ENCODE measurements around the gene NSRP1. TPM values are rescaled to one million over a fixed set of nuclear protein-coding genes. Genes with fewer than 3 reads are reported as not detected.
"Not testable (repeated sequence)": the region's sequence is repeated elsewhere in the genome, so short reads cannot be mapped to it uniquely, and the experiment has no call there.

NSRP1 gene
- polyA plus RNA-seq, 1 donor from 2014 or later = 8.6 TPM

GRCh38 chr17:30084788-30085187 lies 31.8 kb upstream of the NSRP1 start:
- H3K4me3 ChIP-seq (ENCODE audit: low read length) = no peak overlapping the region
- H4K20me1 ChIP-seq (ENCODE audit: insufficient read depth) = no peaks in the 10 kb centered on the region
- no peak overlapping the region for H3K27ac ChIP-seq (ENCODE audit: low read length)
- H3K27me3 ChIP-seq (ENCODE audit: insufficient read depth, low read depth, low read length) = no peaks in the 10 kb centered on the region
- no peaks in the 10 kb centered on the region for H3K79me2 ChIP-seq (replicated peaks; ENCODE audit: insufficient read depth, low read length)
- H2AFZ ChIP-seq (ENCODE audit: low read depth, low read length) = no peak overlapping the region
- no peaks in the 10 kb centered on the region for H3K36me3 ChIP-seq (ENCODE audit: insufficient read depth, low read length)
- H3F3A ChIP-seq (ENCODE audit: insufficient read depth, low read length, poor library complexity, severe bottlenecking) = no peaks in the 10 kb centered on the region
- no peaks in the 10 kb centered on the region for H3K9me2 ChIP-seq (ENCODE audit: insufficient read depth, low read length)
- H3K4me2 ChIP-seq (ENCODE audit: low read length) = no peak overlapping the region
- H3K9me3 ChIP-seq (ENCODE audit: low read length) = no peaks in the 10 kb centered on the region
- no peak for TF ChIP-seq MXI1 (conservative IDR thresholded peaks at IDR 0.05; ENCODE audit: poor library complexity, severe bottlenecking)
- no peak for TF ChIP-seq TAF1 (IDR thresholded peaks at IDR 0.05; ENCODE audit: low read depth)
- TF ChIP-seq CTCF (IDR thresholded peaks at IDR 0.05; ENCODE audit: poor library complexity, severe bottlenecking) = no peak
- H3K9ac ChIP-seq (ENCODE audit: low read length) = no peak overlapping the region

GRCh38 chr17:30086896-30087295 lies 29.7 kb upstream of the NSRP1 start:
- Histone ChIP-seq H3F3A (ENCODE audit: insufficient read depth, low read length, poor library complexity, severe bottlenecking) (no peaks in the 10 kb centered on the region), H3K36me3 (ENCODE audit: insufficient read depth, low read length) (no peaks in the 10 kb centered on the region), H3K9me2 (ENCODE audit: insufficient read depth, low read length) (no peaks in the 10 kb centered on the region), H3K9me3 (ENCODE audit: low read length) (no peaks in the 10 kb centered on the region), H3K27me3 (ENCODE audit: insufficient read depth, low read depth, low read length) (no peaks in the 10 kb centered on the region), H3K4me3 (ENCODE audit: low read length) (no peak overlapping the region), H3K9ac (ENCODE audit: low read length) (no peak overlapping the region), H4K20me1 (ENCODE audit: insufficient read depth) (no peaks in the 10 kb centered on the region), H3K79me2 (replicated peaks; ENCODE audit: insufficient read depth, low read length) (no peaks in the 10 kb centered on the region), H2AFZ (ENCODE audit: low read depth, low read length) (no peak overlapping the region), H3K27ac (ENCODE audit: low read length) (no peak overlapping the region), H3K4me2 (ENCODE audit: low read length) (no peak overlapping the region)
- TF ChIP-seq CTCF (IDR thresholded peaks at IDR 0.05; ENCODE audit: poor library complexity, severe bottlenecking) (no peak), RAD21 (conservative IDR thresholded peaks at IDR 0.05) (no peak), POLR2AphosphoS5 (IDR thresholded peaks at IDR 0.05) (no peak), REST (IDR thresholded peaks at IDR 0.05; ENCODE audit: borderline replicate concordance) (no peak)

GRCh38 chr17:30087431-30087830 lies 29.2 kb upstream of the NSRP1 start:
- not testable (repeated sequence) for H3F3A ChIP-seq (ENCODE audit: insufficient read depth, low read length, poor library complexity, severe bottlenecking); H3K27ac ChIP-seq (ENCODE audit: low read length); H3K36me3 ChIP-seq (ENCODE audit: insufficient read depth, low read length); H3K27me3 ChIP-seq (ENCODE audit: insufficient read depth, low read depth, low read length); H3K4me2 ChIP-seq (ENCODE audit: low read length); H3K9me2 ChIP-seq (ENCODE audit: insufficient read depth, low read length); H3K9me3 ChIP-seq (ENCODE audit: low read length); H3K79me2 ChIP-seq (replicated peaks; ENCODE audit: insufficient read depth, low read length); H3K9ac ChIP-seq (ENCODE audit: low read length); H2AFZ ChIP-seq (ENCODE audit: low read depth, low read length); H3K4me3 ChIP-seq (ENCODE audit: low read length); H4K20me1 ChIP-seq (ENCODE audit: insufficient read depth)

All from neural cell (in vitro differentiated cells).